Measurements from ENCODE around the gene SLC39A11. TPM values are rescaled to one million over a fixed set of nuclear protein-coding genes. Genes with fewer than 3 reads are reported as not detected.

SLC39A11 gene
- total and polyA plus RNA-seq, 3 donors from 2014 or later, result 11.4 to 18.6 (median 18.0) TPM

DNA sequence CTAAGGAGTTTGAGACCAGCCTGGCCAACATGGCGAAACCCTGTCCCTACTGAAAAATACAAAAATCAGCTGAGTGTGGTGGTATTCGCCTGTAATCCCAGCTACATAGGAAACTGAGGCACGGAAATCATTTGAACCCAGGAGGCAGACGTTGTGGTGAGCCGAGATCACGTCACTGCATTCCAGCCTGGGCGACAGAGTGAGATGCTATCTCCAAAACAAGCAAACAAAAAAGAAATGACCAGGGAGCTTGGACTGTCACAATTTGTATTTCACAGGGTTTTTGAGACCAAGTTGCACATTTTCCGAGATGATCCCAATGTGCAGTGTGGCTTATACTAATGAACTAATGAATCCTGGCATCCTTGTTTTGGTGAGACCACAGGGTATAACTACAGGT, 156.5 kb downstream of the SLC39A11 start:
- 89 to 92% methylated on average over 7 to 8 of the region's 8 CpGs for WGBS, 2 donors
- TF ChIP-seq POLR2A (IDR thresholded peaks at IDR 0.05), result no peak
- TF ChIP-seq, protein P1, sequence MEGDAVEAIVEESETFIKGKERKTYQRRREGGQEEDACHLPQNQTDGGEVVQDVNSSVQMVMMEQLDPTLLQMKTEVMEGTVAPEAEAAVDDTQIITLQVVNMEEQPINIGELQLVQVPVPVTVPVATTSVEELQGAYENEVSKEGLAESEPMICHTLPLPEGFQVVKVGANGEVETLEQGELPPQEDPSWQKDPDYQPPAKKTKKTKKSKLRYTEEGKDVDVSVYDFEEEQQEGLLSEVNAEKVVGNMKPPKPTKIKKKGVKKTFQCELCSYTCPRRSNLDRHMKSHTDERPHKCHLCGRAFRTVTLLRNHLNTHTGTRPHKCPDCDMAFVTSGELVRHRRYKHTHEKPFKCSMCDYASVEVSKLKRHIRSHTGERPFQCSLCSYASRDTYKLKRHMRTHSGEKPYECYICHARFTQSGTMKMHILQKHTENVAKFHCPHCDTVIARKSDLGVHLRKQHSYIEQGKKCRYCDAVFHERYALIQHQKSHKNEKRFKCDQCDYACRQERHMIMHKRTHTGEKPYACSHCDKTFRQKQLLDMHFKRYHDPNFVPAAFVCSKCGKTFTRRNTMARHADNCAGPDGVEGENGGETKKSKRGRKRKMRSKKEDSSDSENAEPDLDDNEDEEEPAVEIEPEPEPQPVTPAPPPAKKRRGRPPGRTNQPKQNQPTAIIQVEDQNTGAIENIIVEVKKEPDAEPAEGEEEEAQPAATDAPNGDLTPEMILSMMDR (IDR thresholded peaks at IDR 0.05), result no peak
- intact Hi-C loops (cut with DNase I; ENCODE audit: low total_unique reads), result no loop called here
- no peak overlapping the region for H3K27ac ChIP-seq
- DNase-seq, result no peak
- H3K4me3 ChIP-seq, result no peak overlapping the region
- no peaks in the 10 kb centered on the region for H3K36me3 ChIP-seq (ENCODE audit: low read depth, missing control alignments)
- no peaks in the 10 kb centered on the region for H3K9me3 ChIP-seq
- H3K4me1 ChIP-seq, result no peaks in the 10 kb centered on the region
- no peaks in the 10 kb centered on the region for H3K27me3 ChIP-seq

DNA sequence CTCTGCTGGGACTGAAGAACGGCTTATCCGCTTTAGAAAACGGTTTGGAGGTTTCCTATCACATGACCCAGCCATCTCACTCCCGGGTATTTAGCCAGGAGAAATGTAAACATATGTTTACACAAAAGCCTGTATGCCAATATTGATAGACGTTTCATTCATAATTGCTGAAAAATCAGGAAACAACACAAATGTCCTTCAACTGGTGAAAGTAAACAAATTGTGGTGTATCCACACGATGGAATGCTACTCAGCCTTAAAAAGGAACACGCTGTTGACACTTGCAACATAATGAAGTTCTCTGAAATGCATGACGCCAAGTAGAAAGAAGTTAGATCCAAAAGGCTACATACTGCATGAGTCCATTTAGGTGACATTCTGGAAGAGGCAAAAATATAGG, 157.6 kb downstream of the SLC39A11 start:
- H3K9me3 ChIP-seq, result no peaks in the 10 kb centered on the region
- H3K36me3 ChIP-seq (ENCODE audit: low read depth, missing control alignments), result no peaks in the 10 kb centered on the region
- H3K4me1 ChIP-seq, result no peaks in the 10 kb centered on the region
- no peak overlapping the region for H3K27ac ChIP-seq
- DNase-seq, result no peak
- 89 to 94% methylated on average over 8 of the region's 8 CpGs for WGBS, 2 donors
- TF ChIP-seq, protein P1 (IDR thresholded peaks at IDR 0.05), result no peak
- TF ChIP-seq POLR2A (IDR thresholded peaks at IDR 0.05), result no peak
- H3K4me3 ChIP-seq, result no peak overlapping the region
- intact Hi-C loops (cut with DNase I; ENCODE audit: low total_unique reads), result no loop called here
- no peaks in the 10 kb centered on the region for H3K27me3 ChIP-seq

DNA sequence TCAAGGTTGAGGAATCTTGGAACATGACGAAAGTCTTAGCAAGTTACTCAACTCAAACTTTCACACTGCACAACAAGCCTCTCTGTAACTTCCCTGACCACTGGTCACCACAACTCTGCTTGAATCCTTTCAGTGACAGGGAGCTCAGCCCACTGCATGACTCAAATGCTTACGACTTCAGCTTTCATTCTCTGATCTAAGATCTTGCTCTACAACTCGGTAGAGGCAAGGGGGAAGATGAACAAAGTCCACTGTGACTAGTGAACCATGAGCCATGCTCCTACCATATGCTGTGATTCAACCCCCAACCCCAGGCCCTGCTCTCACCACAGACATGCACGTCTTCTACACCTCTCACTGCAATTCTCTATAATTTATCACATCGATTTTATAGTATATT, 160.9 kb downstream of the SLC39A11 start:
- TF ChIP-seq, protein P1 (IDR thresholded peaks at IDR 0.05), result no peak
- no peak for TF ChIP-seq POLR2A (IDR thresholded peaks at IDR 0.05)
- 88% methylated on average over 5 of the region's 5 CpGs for WGBS, 2 donors
- intact Hi-C loops (cut with DNase I; ENCODE audit: low total_unique reads), result no loop called here
- Histone ChIP-seq H3K4me3 (no peak overlapping the region), H3K27me3 (no peaks in the 10 kb centered on the region), H3K36me3 (ENCODE audit: low read depth, missing control alignments) (no peaks in the 10 kb centered on the region), H3K9me3 (no peaks in the 10 kb centered on the region), H3K27ac (no peak overlapping the region), H3K4me1 (no peaks in the 10 kb centered on the region)
- no peak for DNase-seq

DNA sequence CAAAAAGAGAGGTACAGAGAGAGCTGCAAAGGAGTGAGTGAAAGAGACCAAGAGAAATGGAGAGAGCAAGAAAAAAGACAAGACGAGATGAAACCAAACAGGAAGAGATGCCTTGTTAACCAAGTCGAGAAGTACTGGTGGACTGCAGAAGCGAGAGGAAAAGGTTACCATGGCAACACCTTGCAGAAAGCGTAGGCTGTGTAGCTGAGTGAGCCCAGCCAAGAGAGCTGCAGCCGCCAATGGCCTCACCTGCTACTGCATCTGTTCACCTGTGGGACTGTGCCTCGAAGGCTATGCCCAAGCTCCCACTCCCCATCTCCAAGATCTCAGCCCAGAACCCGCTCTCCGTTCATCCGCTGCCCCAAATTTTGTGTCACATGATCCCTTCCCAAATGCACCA, 161.3 kb downstream of the SLC39A11 start:
- Histone ChIP-seq H3K27me3 (no peaks in the 10 kb centered on the region), H3K36me3 (ENCODE audit: low read depth, missing control alignments) (no peaks in the 10 kb centered on the region), H3K4me3 (no peak overlapping the region), H3K9me3 (no peaks in the 10 kb centered on the region), H3K27ac (no peak overlapping the region), H3K4me1 (no peaks in the 10 kb centered on the region)
- intact Hi-C loops (cut with DNase I; ENCODE audit: low total_unique reads), result no loop called here
- no peak for DNase-seq
- WGBS, 2 donors, result 88 to 91% methylated on average over 9 of the region's 9 CpGs
- TF ChIP-seq, protein P1 (IDR thresholded peaks at IDR 0.05), result no peak
- no peak for TF ChIP-seq POLR2A (IDR thresholded peaks at IDR 0.05)

DNA sequence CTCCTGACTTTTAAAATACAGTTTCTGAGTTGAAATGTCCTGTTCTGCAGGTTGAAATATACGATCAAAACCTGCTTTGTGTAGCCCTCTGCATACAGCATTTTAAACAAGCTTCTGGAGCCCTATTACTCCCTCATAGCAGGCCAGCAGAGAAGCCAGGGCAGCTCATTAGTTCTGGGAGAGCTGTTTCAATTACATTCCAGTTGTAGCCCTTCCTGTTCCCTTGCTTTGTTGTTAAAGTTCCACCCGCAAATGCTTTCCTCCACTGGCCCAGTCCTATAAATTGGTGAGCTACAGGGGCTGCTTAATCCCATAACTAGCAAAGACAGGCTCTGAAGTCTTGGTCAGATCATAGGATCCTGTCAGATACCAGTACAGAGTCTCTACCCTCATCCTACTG, 162.5 kb downstream of the SLC39A11 start:
- Histone ChIP-seq H3K27ac (no peak overlapping the region), H3K4me1 (no peaks in the 10 kb centered on the region), H3K36me3 (ENCODE audit: low read depth, missing control alignments) (no peaks in the 10 kb centered on the region), H3K9me3 (no peaks in the 10 kb centered on the region), H3K4me3 (no peak overlapping the region), H3K27me3 (no peaks in the 10 kb centered on the region)
- intact Hi-C loops (cut with DNase I; ENCODE audit: low total_unique reads), result no loop called here
- WGBS, 2 donors, result 73 to 90% methylated on average over 2 of the region's 2 CpGs
- TF ChIP-seq, protein P1 (IDR thresholded peaks at IDR 0.05), result no peak
- TF ChIP-seq POLR2A (IDR thresholded peaks at IDR 0.05), result no peak
- no peak for DNase-seq

All from testis (tissue), 3 donors.